ENCODE measurements around the gene TRERF1. TPM values are rescaled to one million over a fixed set of nuclear protein-coding genes. Genes with fewer than 3 reads are reported as not detected.

Gene TRERF1
- total RNA-seq, 2 donors from 2014 or later = 1.2 to 2.6 TPM

GRCh38 chr6:42403421-42403820 lies 48.3 kb downstream of the TRERF1 start:
- intact Hi-C loops (cut with DNase I) = no loop called here

GRCh38 chr6:42402184-42402583 lies 49.5 kb downstream of the TRERF1 start:
- DNase-seq (no peak), ATAC-seq (no peak)
- intact Hi-C loops (cut with DNase I) = no loop called here

More at GRCh38 chr6:42403421-42403820, 48.3 kb downstream of the TRERF1 start:
- DNase-seq = no peak
- ATAC-seq = no peak

GRCh38 chr6:42401613-42401951 lies 50.1 kb downstream of the TRERF1 start:
- intact Hi-C loops (cut with DNase I) = no loop called here
- ATAC-seq (no peak), DNase-seq (no peak)

GRCh38 chr6:42400886-42401612 lies 50.7 kb downstream of the TRERF1 start:
- intact Hi-C loops (cut with DNase I) = no loop called here
- DNase-seq (no peak), ATAC-seq (no peak)

GRCh38 chr6:42400061-42400760 lies 51.5 kb downstream of the TRERF1 start:
- no peak for DNase-seq
- intact Hi-C loops (cut with DNase I) = no loop called here
- no peak for ATAC-seq

- ATAC-seq (no peak), DNase-seq (no peak)
- intact Hi-C loops (cut with DNase I) = no loop called here
Measured at GRCh38 chr6:42396720-42397119, 55.0 kb downstream of the TRERF1 start.

GRCh38 chr6:42394881-42395620 lies 56.7 kb downstream of the TRERF1 start:
- ATAC-seq (peak in 1 of 2 donors; percentile 26), DNase-seq (no peak)
- intact Hi-C loops (cut with DNase I) = no loop called here

- intact Hi-C loops (cut with DNase I) = no loop called here
- DNase-seq (no peak), ATAC-seq (no peak)
Measured at GRCh38 chr6:42394151-42394550, 57.6 kb downstream of the TRERF1 start.

- ATAC-seq = no peak
- intact Hi-C loops (cut with DNase I) = no loop called here
- DNase-seq = no peak
Measured at GRCh38 chr6:42393339-42393738, 58.4 kb downstream of the TRERF1 start.

GRCh38 chr6:42392833-42393232 lies 58.9 kb downstream of the TRERF1 start:
- no peak for DNase-seq
- intact Hi-C loops (cut with DNase I) = no loop called here
- ATAC-seq = no peak

- no peak for ATAC-seq
- intact Hi-C loops (cut with DNase I) = no loop called here
- DNase-seq = no peak
Measured at GRCh38 chr6:42391441-42391840, 60.3 kb downstream of the TRERF1 start.

- intact Hi-C loops (cut with DNase I) = no loop called here
- peak; percentile 39 to 59 for ATAC-seq
- DNase-seq = no peak
Measured at GRCh38 chr6:42390228-42390934, 61.3 kb downstream of the TRERF1 start.

- intact Hi-C loops (cut with DNase I) = no loop called here
- ATAC-seq = no peak
- no peak for DNase-seq
Measured at GRCh38 chr6:42389736-42390135, 62.0 kb downstream of the TRERF1 start.

- intact Hi-C loops (cut with DNase I) = no loop called here
- ATAC-seq = no peak
- DNase-seq = no peak
Measured at GRCh38 chr6:42388046-42388445, 63.7 kb downstream of the TRERF1 start.

GRCh38 chr6:42387336-42387735 lies 64.4 kb downstream of the TRERF1 start:
- ATAC-seq (no peak), DNase-seq (no peak)
- intact Hi-C loops (cut with DNase I) = no loop called here

- ATAC-seq (no peak), DNase-seq (no peak)
- intact Hi-C loops (cut with DNase I) = no loop called here
Measured at GRCh38 chr6:42385339-42385738, 66.4 kb downstream of the TRERF1 start.

- no peak for ATAC-seq
- intact Hi-C loops (cut with DNase I) = no loop called here
- no peak for DNase-seq
Measured at GRCh38 chr6:42383421-42384205, 68.1 kb downstream of the TRERF1 start.

GRCh38 chr6:42381850-42382249 lies 69.9 kb downstream of the TRERF1 start:
- ATAC-seq (no peak), DNase-seq (no peak)
- intact Hi-C loops (cut with DNase I) = no loop called here

All from left cardiac atrium (tissue), 4 donors.